Fibroblast of mammary gland (primary cell): ENCODE data around the gene RPL27A.

ENCODE experiments used
- DNase-seq: peaks from one replicate; pipeline ENCODE4 v3.0.0-alpha.2; 2010; ENCODE audit warnings: low read depth
- H3K4me3 ChIP-seq: 2 replicates; pipeline ENCODE4 v1.5.1; 2011; ENCODE audit warnings: low read depth, mild to moderate bottlenecking, low read length, moderate library complexity; ENCODE audit not compliant: control insufficient read depth
- CTCF ChIP-seq: conservative IDR thresholded peaks from 2 replicates; pipeline ENCODE4 v1.5.1; 2011; ENCODE audit warnings: low read depth, low read length, inconsistent platforms; ENCODE audit not compliant: control insufficient read depth, insufficient read depth

Gene RPL27A

DNA sequence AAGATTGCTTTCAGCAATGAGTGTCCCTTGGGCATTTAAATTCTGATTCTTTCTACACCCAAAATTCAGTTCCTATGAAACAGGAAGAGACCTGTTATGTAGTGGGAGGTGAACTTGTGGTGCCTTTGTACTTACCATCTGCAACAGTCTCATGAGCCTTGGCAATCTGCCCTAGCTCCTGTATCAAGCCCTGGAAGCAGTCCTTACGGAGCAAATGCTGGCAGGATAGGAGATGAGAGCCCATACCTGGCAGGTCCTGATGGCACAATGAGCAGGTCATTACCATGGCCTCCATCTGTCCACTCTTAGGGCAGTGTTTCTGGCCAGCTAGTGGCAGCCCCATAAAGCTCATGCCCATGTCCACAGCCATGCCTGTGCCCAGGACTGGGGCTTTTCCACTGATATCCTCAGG lies 10.9 kb upstream of the RPL27A start:
- no peak for TF ChIP-seq CTCF
- H3K4me3 ChIP-seq = no peak overlapping the region
- DNase-seq = no peak

GRCh38 chr11:8672346-8672745 lies 10.2 kb upstream of the RPL27A start:
- DNase-seq = no peak
- TF ChIP-seq CTCF = no peak
- H3K4me3 ChIP-seq = no peak overlapping the region

GRCh38 chr11:8674859-8675258 lies 7.7 kb upstream of the RPL27A start:
- TF ChIP-seq CTCF = no peak
- no peak overlapping the region for H3K4me3 ChIP-seq
- no peak for DNase-seq

DNA sequence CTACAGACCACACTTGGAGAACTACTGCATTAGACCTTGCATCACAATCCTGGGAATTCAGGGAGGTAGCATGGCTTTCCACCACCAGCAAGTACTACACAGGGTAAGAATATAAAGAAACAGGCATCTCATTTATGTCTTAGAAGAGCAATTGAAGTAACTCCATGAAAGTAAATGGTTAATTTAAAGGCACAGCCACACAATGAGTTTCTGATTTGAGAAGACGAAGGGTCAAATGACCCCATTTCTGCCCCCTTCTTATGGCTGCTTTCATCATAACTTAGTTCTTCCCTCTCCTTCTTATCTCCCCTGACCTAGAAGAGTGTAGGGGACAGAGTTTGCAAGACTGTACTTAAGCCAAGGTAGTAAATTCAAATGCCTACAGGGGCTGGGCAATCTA lies 6.1 kb upstream of the RPL27A start:
- no peak overlapping the region for H3K4me3 ChIP-seq
- TF ChIP-seq CTCF = no peak
- no peak for DNase-seq

GRCh38 chr11:8679006-8679405 lies 3.6 kb upstream of the RPL27A start:
- no peak for TF ChIP-seq CTCF
- no peak for DNase-seq
- H3K4me3 ChIP-seq = no peak overlapping the region

DNA sequence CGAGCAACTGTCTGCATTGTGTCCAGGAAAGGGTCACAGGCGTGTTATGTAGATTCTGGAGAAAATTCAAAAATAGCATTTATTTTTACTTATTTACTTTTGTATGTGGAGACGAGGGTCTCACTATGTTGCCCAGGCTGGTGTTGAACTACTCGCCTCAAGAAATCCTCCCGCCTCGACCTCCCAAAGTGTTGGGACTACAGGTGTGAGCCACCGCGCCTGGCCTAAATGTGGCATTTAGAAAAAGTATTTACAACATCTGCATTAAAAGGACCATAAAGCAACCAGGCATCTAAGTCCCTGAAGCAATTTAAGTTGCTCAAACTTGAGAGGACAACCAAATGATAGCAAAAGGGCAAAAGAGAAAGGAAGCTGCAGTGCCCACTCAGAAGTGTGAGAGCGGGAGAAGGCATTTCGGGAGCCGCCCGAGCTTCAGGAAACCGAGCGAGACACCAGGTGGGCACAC lies 722 bp upstream of the RPL27A start:
- peak; percentile 34 for DNase-seq
- no peak for TF ChIP-seq CTCF
- H3K4me3 ChIP-seq = peak overlapping the region; percentile 85

DNA sequence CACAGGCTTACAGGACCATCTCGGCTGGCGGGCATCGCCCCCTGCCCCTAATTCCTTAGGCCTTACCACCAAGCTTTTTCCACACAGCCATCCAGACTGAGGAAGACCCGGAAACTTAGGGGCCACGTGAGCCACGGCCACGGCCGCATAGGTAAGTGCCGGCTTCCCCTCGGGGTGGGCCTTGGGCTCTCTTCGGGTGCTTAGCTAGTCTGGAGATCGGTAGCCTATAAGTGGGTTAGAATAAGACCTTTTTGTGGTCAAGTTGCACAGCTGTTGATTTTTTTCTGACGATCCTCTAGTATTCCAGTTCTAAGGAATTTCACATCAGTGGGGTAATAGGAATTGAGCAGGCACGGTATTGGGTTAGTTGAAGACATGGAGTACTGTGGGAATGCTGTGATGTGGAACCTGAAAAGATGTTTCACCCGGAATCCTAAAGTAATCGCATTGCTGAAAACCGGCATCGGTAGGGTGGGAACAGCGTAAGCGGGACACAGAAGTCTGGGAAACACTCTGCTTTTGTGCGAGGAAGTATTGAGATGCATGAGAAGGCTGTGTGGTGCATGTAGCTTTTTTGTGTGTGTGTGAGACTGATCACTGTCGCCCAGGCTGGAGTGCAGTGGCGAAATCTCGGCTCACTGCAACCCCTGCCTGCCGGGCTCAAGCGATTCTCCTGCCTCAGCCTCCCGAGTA lies 669 bp downstream of the RPL27A start:
- peak overlapping the region; percentile 85 for H3K4me3 ChIP-seq
- no peak for DNase-seq
- TF ChIP-seq CTCF = no peak
